K562 (cell line): ENCODE data around the gene UBR3. TPM values are rescaled to one million over a fixed set of nuclear protein-coding genes. Genes with fewer than 3 reads are reported as not detected.
A peak's percentile ranks its signal among the peaks of the same experiment; 100 is the strongest.

Source experiments
- AFF4 ChIP-seq: sonication (generic); formaldehyde crosslinking; IDR thresholded peaks from 2 replicates; pipeline ENCODE4 v1.8.0; 2023; ENCODE audit warnings: mild to moderate bottlenecking, missing genetic modification reagents
- C11orf30 ChIP-seq: fragments of 450-650 bp; IDR thresholded peaks from 2 replicates; pipeline ENCODE4 v1.6.1; 2016; ENCODE audit warnings: low read depth, mild to moderate bottlenecking
- FOXM1 ChIP-seq, 2 experiments: fragments of 450-650 bp in 1 of 2; sonication (generic) in 1 of 2; formaldehyde crosslinking in 1 of 2; IDR thresholded peaks; 2 replicates each; pipeline versions ENCODE4 v1.6.1 to v1.9.0; 2017 to 2022; ENCODE audit warnings: low read depth in 2 of 2, mild to moderate bottlenecking in 2 of 2, missing genetic modification reagents in 1 of 2, moderate library complexity in 1 of 2
- HMBOX1 ChIP-seq: sonication (generic); IDR thresholded peaks from 2 replicates; pipeline ENCODE4 v1.6.1; 2016
- MLX ChIP-seq, 2 experiments: fragments of 450-650 bp in 1 of 2; sonication (generic) in 1 of 2; formaldehyde crosslinking; conservative IDR thresholded peaks; 2 replicates each; pipeline versions ENCODE4 v1.4.0 to v1.8.1; 2020 to 2022; ENCODE audit warnings: mild to moderate bottlenecking in 1 of 2, missing genetic modification reagents in 1 of 2
- MTA2 ChIP-seq: fragments of 450-650 bp; IDR thresholded peaks from 2 replicates; pipeline ENCODE4 v1.6.1; 2016; ENCODE audit warnings: low read depth
- ZNF212 ChIP-seq: fragments of 450-650 bp; formaldehyde crosslinking; IDR thresholded peaks from 2 replicates; pipeline ENCODE4 v1.4.0; 2020; ENCODE audit warnings: mild to moderate bottlenecking
- ZNF311 ChIP-seq: fragments of 250-450 bp; sonication (Bioruptor Pico); IDR thresholded peaks from 2 replicates; pipeline ENCODE4 v1.4.0; 2020; ENCODE audit warnings: mild to moderate bottlenecking, moderate library complexity
- polyA plus RNA-seq, 8 experiments: library from polyadenylated mRNA; depleted of rRNA in 4 of 8; stranded (reverse) in 5 of 8; unstranded in 3 of 8; fragments of >200 nt; fragmentation: Nextera tagmentation in 2 of 8; fragmentation: Illumina TruSeq in 1 of 8; extraction: Ambion mirVana in 2 of 8; extraction: Trizol in 1 of 8; gene quantifications; 2 replicates each; pipeline versions ENCODE4 v1.2.1 to v1.2.3, GENCODE V29; 2011 to 2014; ENCODE audit warnings: inconsistent platforms in 1 of 8, missing spikeins in 1 of 8
- total RNA-seq, 7 experiments: library from RNA; depleted of rRNA in 6 of 7; stranded (reverse); fragments of >200 nt in 6 of 7; fragmentation: Illumina TruSeq in 2 of 7; extraction: Trizol in 2 of 7; gene quantifications; 2 replicates each; pipeline versions ENCODE4 v1.2.1 to v1.2.3, GENCODE V29; 2011 to 2021; ENCODE audit warnings: low replicate concordance in 1 of 7
- TF ChIP-seq, protein P1 (sequence below), 2 experiments: fragments of 200-800 bp in 1 of 2; sonication (Bioruptor generic) in 1 of 2; sonication (generic) in 1 of 2; formaldehyde crosslinking in 1 of 2; IDR thresholded peaks in 1 of 2; conservative IDR thresholded peaks in 1 of 2; 2 replicates each; pipeline versions ENCODE4 v1.5.0 to v1.6.1; 2016 to 2020; ENCODE audit warnings: missing compliant biosample characterization in 1 of 2, missing genetic modification characterization in 1 of 2, missing genetic modification reagents in 1 of 2
- TF ChIP-seq, protein P2 (sequence below), 2 experiments: IDR thresholded peaks in 1 of 2; conservative IDR thresholded peaks in 1 of 2; 2 replicates each; pipeline ENCODE4 v1.6.1; 2016; ENCODE audit warnings: low read depth in 2 of 2, mild to moderate bottlenecking in 1 of 2, missing compliant biosample characterization in 1 of 2, missing genetic modification characterization in 1 of 2, moderate library complexity in 1 of 2

The UBR3 gene
- total and polyA plus RNA-seq, 9 of the 15 experiments (the other 6 are each of a cell fraction or from before 2014, with no cell fraction given) = 14.4 to 63.5 (median 40.4) TPM

DNA sequence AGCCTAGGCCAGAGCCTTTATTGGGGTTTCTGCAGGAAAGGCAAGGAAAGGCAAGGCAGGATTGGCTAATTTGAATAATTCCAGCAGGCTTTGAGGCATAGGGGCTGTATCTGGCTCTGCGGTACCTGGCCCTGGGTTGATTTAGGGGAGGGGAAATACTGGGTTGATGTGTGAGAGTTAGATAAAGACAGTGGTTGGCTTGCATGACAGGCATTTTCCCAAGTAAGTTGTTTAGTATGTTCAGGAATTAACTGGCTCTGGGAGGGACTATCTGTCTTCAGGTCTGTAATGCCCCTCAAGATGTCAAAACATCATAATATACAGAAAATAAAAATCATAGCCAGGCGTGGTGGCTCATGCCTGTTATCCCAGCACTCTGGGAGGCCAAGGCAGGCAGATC is 98.7 kb downstream of the UBR3 start (continued):
- TF ChIP-seq AFF4 (CRISPR knock-in tag) = 0 out of 2 replicates have a peak, but pooled peaks have one; percentile 50
- peak; percentile 82 for TF ChIP-seq HMBOX1
- TF ChIP-seq ZNF311 = 0 out of 2 replicates have a peak, but pooled peaks have one; percentile 53
- TF ChIP-seq C11orf30 = peak; percentile 66
- TF ChIP-seq MTA2 = peak; percentile 70
- TF ChIP-seq, protein P1, sequence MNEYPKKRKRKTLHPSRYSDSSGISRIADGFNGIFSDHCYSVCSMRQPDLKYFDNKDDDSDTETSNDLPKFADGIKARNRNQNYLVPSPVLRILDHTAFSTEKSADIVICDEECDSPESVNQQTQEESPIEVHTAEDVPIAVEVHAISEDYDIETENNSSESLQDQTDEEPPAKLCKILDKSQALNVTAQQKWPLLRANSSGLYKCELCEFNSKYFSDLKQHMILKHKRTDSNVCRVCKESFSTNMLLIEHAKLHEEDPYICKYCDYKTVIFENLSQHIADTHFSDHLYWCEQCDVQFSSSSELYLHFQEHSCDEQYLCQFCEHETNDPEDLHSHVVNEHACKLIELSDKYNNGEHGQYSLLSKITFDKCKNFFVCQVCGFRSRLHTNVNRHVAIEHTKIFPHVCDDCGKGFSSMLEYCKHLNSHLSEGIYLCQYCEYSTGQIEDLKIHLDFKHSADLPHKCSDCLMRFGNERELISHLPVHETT (CRISPR knock-in tag; conservative IDR thresholded peaks at IDR 0.05 in 1 of 2, IDR thresholded peaks at IDR 0.05 in 1 of 2) = 0 out of 4 replicates have a peak, but pooled peaks of 1 of the 2 experiments have one; percentile 21
- 0 out of 2 replicates have a peak, but pooled peaks have one; percentile 27 for TF ChIP-seq ZNF212
- TF ChIP-seq MLX (CRISPR knock-in tag; conservative IDR thresholded peaks at IDR 0.05) = no peak
- TF ChIP-seq FOXM1 (IDR thresholded peaks at IDR 0.05; ENCODE audit: low read depth) = peak; percentile 93
- no peak for TF ChIP-seq FOXM1 (CRISPR knock-in tag; IDR thresholded peaks at IDR 0.05; ENCODE audit: low read depth)
- TF ChIP-seq, protein P2, sequence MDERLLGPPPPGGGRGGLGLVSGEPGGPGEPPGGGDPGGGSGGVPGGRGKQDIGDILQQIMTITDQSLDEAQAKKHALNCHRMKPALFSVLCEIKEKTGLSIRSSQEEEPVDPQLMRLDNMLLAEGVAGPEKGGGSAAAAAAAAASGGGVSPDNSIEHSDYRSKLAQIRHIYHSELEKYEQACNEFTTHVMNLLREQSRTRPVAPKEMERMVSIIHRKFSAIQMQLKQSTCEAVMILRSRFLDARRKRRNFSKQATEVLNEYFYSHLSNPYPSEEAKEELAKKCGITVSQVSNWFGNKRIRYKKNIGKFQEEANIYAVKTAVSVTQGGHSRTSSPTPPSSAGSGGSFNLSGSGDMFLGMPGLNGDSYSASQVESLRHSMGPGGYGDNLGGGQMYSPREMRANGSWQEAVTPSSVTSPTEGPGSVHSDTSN (CRISPR knock-in tag; IDR thresholded peaks at IDR 0.05; ENCODE audit: low read depth) = no peak
- TF ChIP-seq, protein P2 (tag; conservative IDR thresholded peaks at IDR 0.05; ENCODE audit: low read depth) = peak; percentile 50
- TF ChIP-seq, all 486 proteins: peak for 72
